HUES64 (cell line): ENCODE measurements around the gene TPI1.

ENCODE experiments used
- H3K27ac ChIP-seq: 2 replicates; pipeline ENCODE4 v1.7.0; 2013; ENCODE audit warnings: low read depth, low read length, inconsistent platforms
- H3K27me3 ChIP-seq: 2 replicates; pipeline ENCODE4 v1.6.1; 2013; ENCODE audit warnings: mild to moderate bottlenecking, low read length; ENCODE audit not compliant: insufficient read depth
- H3K36me3 ChIP-seq: 2 replicates; pipeline ENCODE4 v1.6.1; 2013; ENCODE audit warnings: mild to moderate bottlenecking, low read length; ENCODE audit not compliant: insufficient read depth
- H3K4me1 ChIP-seq: 2 replicates; pipeline ENCODE4 v1.6.1; 2013; ENCODE audit warnings: mild to moderate bottlenecking, low read length, moderate library complexity; ENCODE audit not compliant: insufficient read depth
- H3K4me3 ChIP-seq: 2 replicates; pipeline ENCODE4 v1.5.1; 2013; ENCODE audit warnings: mild to moderate bottlenecking, low read length, moderate library complexity
- H3K9ac ChIP-seq: 2 replicates; pipeline ENCODE4 v1.6.1; 2013; ENCODE audit warnings: mild to moderate bottlenecking, low read depth, low read length
- H3K9me3 ChIP-seq: 2 replicates; pipeline ENCODE4 v1.6.1; 2013; ENCODE audit warnings: low read depth, low read length; ENCODE audit not compliant: insufficient read depth
- WGBS: fragments of 150-250, 120-280 bp; methylation state at CpG from one replicate; pipeline ENCODE4 v1.1.7; 2013; ENCODE audit warnings: missing lambda C conversion rate; 5-methylcytosine and 5-hydroxymethylcytosine counted together

TPI1 gene

DNA sequence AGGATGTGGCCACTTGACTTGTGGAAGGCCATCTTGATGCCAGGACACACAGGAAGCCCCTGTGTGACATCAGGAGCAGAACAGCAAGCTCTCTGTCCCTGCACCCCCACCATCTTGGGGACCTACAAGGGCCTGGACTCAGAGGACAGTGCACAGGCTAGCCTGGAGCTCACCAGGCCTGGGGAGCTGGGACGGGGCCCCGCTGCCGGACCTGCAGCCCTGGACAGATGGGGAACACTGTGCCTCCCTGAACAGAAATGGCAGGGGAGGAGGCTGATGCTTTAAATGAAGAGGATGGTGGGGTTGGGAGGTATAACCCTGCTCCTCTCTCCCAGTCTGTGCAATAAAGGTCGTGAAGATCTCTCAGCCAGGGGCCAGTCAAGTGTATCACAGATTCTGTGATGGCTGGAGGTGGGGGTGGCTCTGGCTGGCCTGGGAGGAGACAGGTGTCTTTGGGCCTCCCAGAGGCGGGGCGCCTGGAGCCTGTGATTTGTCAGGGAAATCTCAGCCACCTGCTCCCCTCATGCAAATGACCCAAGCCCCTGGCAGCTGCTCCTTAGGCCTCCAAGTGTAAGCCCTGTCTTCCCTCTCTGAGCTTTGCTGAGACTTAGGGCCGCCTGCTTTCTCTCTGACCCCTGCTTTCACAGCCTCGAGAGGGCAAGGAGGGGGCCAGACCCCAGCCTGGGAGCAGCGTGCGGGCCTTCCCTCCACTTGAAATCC is 27.7 kb upstream of the TPI1 start:
- Histone ChIP-seq H3K9ac (peak overlapping the region; percentile 27; the same call in 1 of the 2 replicates), H3K27ac (0 out of 2 replicates have a peak overlapping the region, but pooled peaks have one; percentile 28), H3K9me3 (no peaks in the 10 kb centered on the region), H3K27me3 (no peaks in the 10 kb centered on the region), H3K4me3 (no peak overlapping the region), H3K4me1 (peaks cover 12% of the 10 kb centered on the region; the same call in 1 of the 2 replicates), H3K36me3 (peaks cover 75% of the 10 kb centered on the region)
- 78% methylated on average over 10 of the region's 10 CpGs for WGBS

DNA sequence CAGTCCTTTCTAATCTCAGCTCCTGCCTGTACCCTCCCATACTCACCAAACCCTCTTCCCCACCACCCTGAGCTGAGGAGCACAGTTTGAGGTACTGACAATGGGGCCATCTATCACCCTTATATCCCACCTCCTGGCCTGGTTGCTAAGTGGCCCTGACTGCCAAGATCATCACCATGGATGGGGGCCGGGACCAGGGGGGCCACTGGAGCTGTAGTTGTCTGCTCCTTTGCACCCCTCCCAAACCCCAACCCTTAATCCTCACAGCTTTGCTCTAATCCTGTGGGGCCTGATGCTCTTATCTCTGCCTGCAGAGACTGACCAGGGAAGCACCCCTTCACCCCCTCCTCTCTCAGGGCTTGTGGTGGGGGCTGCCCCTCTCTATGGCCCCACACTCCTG is 27.0 kb upstream of the TPI1 start:
- peaks cover 12% of the 10 kb centered on the region; the same call in 1 of the 2 replicates for H3K4me1 ChIP-seq
- no peaks in the 10 kb centered on the region for H3K27me3 ChIP-seq
- no peak overlapping the region for H3K9ac ChIP-seq

GRCh38 chr12:6840761-6841515 is 26.4 kb upstream of the TPI1 start, which contains the start of gene GNB3:
GNB3 (plus strand) TSS chr12:6840925; CDS start chr12:6841288, 363 bp downstream.
- Histone ChIP-seq H3K27ac (0 out of 2 replicates have a peak within 1 kb of the TSS, but pooled peaks have one; percentile 28), H3K9me3 (no peaks in the 10 kb centered on the region), H3K9ac (peak within 1 kb of the TSS; percentile 27; the same call in 1 of the 2 replicates), H3K4me3 (no peak within 1 kb of the TSS), H3K4me1 (peaks cover 12% of the 10 kb centered on the region; the same call in 1 of the 2 replicates), H3K36me3 (peaks cover 80% of the 10 kb centered on the region), H3K27me3 (no peaks in the 10 kb centered on the region)
- 89% methylated on average over 24 of the region's 24 CpGs for WGBS

More for the DNA sequence above, 27.0 kb upstream of the TPI1 start:
- H3K9me3 ChIP-seq = no peaks in the 10 kb centered on the region
- H3K36me3 ChIP-seq = peaks cover 76% of the 10 kb centered on the region
- H3K4me3 ChIP-seq = no peak overlapping the region
- 95% methylated on average over 1 of the region's 1 CpG for WGBS
- no peak overlapping the region for H3K27ac ChIP-seq

DNA sequence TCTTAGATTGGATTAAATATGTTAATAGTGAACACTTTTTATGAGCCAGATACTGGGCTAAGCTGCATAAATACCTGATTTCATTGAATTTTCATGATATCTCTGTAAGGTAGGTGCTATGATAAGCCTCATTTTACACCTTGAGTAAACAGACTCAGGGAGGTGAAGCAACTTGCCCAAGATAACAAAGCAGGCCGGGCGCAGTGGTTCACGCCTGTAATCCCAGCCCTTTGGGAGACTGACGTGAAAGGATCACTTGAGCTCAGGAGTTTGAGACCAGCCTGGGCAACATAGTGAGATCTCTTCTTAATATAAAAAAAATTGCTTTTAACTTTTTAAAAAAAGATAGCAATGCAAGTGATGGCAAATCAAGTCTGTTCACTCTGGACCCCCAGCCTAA is 25.3 kb upstream of the TPI1 start:
- 94% methylated on average over 4 of the region's 4 CpGs for WGBS
- H3K27me3 ChIP-seq = no peaks in the 10 kb centered on the region
- H3K27ac ChIP-seq = no peak overlapping the region
- H3K4me1 ChIP-seq = peaks cover 12% of the 10 kb centered on the region; the same call in 1 of the 2 replicates
- H3K9ac ChIP-seq = no peak overlapping the region
- no peak overlapping the region for H3K4me3 ChIP-seq
- peaks cover 80% of the 10 kb centered on the region for H3K36me3 ChIP-seq
- H3K9me3 ChIP-seq = no peaks in the 10 kb centered on the region

DNA sequence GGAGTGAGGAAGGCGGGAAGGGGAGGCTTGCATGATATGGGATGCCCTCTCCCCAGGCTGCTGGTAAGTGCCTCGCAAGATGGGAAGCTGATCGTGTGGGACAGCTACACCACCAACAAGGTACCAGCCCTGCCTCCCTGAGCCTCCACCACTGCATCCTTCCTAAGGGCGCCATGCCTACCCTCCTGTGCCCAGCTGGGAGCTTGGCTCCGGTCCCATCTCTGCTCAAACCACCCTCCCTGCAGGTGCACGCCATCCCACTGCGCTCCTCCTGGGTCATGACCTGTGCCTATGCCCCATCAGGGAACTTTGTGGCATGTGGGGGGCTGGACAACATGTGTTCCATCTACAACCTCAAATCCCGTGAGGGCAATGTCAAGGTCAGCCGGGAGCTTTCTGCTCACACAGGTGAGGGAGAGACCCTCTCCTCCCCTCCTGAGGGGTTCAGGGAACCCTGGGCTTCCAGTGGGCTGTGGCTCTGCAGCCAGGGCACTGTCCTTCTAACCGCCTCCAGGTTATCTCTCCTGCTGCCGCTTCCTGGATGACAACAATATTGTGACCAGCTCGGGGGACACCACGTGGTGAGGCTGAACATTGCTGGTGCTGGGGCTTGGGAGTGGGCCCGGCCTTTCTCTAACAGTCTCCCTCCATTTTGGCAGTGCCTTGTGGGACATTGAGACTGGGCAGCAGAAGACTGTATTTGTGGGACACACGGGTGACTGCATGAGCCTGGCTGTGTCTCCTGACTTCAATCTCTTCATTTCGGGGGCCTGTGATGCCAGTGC is 24.0 kb upstream of the TPI1 start:
- peaks cover 80% of the 10 kb centered on the region for H3K36me3 ChIP-seq
- H3K27me3 ChIP-seq = no peaks in the 10 kb centered on the region

DNA sequence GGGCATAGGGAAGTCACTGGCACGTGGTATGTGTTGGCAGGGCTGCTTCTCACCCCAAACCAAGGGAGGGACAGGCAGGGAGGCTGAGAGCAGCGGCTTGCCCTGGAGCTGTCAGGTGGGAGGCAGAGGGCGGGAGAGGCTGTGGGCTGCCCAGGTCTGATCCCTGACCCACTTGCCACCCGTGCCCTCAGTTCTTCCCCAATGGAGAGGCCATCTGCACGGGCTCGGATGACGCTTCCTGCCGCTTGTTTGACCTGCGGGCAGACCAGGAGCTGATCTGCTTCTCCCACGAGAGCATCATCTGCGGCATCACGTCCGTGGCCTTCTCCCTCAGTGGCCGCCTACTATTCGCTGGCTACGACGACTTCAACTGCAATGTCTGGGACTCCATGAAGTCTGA is 21.9 kb upstream of the TPI1 start:
- Histone ChIP-seq H3K9ac (no peak overlapping the region), H3K27ac (no peak overlapping the region)

More for the DNA sequence above, 24.0 kb upstream of the TPI1 start:
- no peak overlapping the region for H3K27ac ChIP-seq
- H3K4me1 ChIP-seq = peaks cover 12% of the 10 kb centered on the region; the same call in 1 of the 2 replicates
- no peaks in the 10 kb centered on the region for H3K9me3 ChIP-seq
- no peak overlapping the region for H3K9ac ChIP-seq
- 80% methylated on average over 16 of the region's 16 CpGs for WGBS
- no peak overlapping the region for H3K4me3 ChIP-seq

GRCh38 chr12:6846316-6846869 is 20.9 kb upstream of the TPI1 start:
- Histone ChIP-seq H3K4me3 (no peak overlapping the region), H3K27ac (no peak overlapping the region), H3K36me3 (peaks cover 77% of the 10 kb centered on the region), H3K4me1 (0 out of 2 replicates have a peak, but pooled peaks cover 2% of the 10 kb centered on the region), H3K9me3 (no peaks in the 10 kb centered on the region), H3K9ac (no peak overlapping the region), H3K27me3 (no peaks in the 10 kb centered on the region)
- 93% methylated on average over 7 of the region's 7 CpGs for WGBS

More for the DNA sequence above, 21.9 kb upstream of the TPI1 start:
- H3K4me3 ChIP-seq = no peak overlapping the region
- H3K4me1 ChIP-seq = 0 out of 2 replicates have a peak, but pooled peaks cover 2% of the 10 kb centered on the region
- H3K36me3 ChIP-seq = peaks cover 78% of the 10 kb centered on the region
- WGBS = 90% methylated on average over 17 of the region's 17 CpGs
- no peaks in the 10 kb centered on the region for H3K27me3 ChIP-seq
- H3K9me3 ChIP-seq = no peaks in the 10 kb centered on the region

- 0 out of 2 replicates have a peak, but pooled peaks cover 2% of the 10 kb centered on the region for H3K4me1 ChIP-seq
- no peaks in the 10 kb centered on the region for H3K27me3 ChIP-seq
- H3K27ac ChIP-seq = no peak overlapping the region
- peaks cover 65% of the 10 kb centered on the region for H3K36me3 ChIP-seq
- H3K9ac ChIP-seq = no peak overlapping the region
- WGBS = 92% methylated on average over 2 of the region's 2 CpGs
- no peak overlapping the region for H3K4me3 ChIP-seq
- no peaks in the 10 kb centered on the region for H3K9me3 ChIP-seq
Measured at GRCh38 chr12:6847676-6848075, 19.7 kb upstream of the TPI1 start.

- 93% methylated on average over 2 of the region's 2 CpGs for WGBS
- no peak overlapping the region for H3K4me3 ChIP-seq
- H3K4me1 ChIP-seq = peaks cover 10% of the 10 kb centered on the region
- no peaks in the 10 kb centered on the region for H3K27me3 ChIP-seq
- H3K9ac ChIP-seq = no peak overlapping the region
- H3K27ac ChIP-seq = no peak overlapping the region
- H3K36me3 ChIP-seq = peaks cover 56% of the 10 kb centered on the region
- no peaks in the 10 kb centered on the region for H3K9me3 ChIP-seq
Measured at GRCh38 chr12:6849427-6849826, 17.9 kb upstream of the TPI1 start.

GRCh38 chr12:6849976-6850560 is 17.3 kb upstream of the TPI1 start:
- WGBS = 86% methylated on average over 10 of the region's 10 CpGs
- Histone ChIP-seq H3K27me3 (no peaks in the 10 kb centered on the region), H3K4me1 (peaks cover 10% of the 10 kb centered on the region), H3K9ac (peak overlapping the region; percentile 67), H3K9me3 (no peaks in the 10 kb centered on the region), H3K27ac (no peak overlapping the region), H3K36me3 (peaks cover 51% of the 10 kb centered on the region), H3K4me3 (peak overlapping the region; percentile 70)
